ENCODE measurements around the gene ZNF300.

GRCh38 chr5:150912312-150912814 lies 7.6 kb upstream of the ZNF300 start:
- TF ChIP-seq POLR2A (IDR thresholded peaks at IDR 0.05; ENCODE audit: low read depth, low read length) (no peak), TAF1 (IDR thresholded peaks at IDR 0.05; ENCODE audit: borderline replicate concordance, low read depth, low read length) (no peak)

Data from GM12892 (cell line).